IPS-NIHi7 (cell line): ENCODE data around the gene OGFR.

ENCODE experiments used
- DNase-seq: peaks from one replicate; pipeline ENCODE4 v3.0.0; 2012; ENCODE audit warnings: mixed read lengths; ENCODE audit errors: extremely low spot score

The OGFR gene

DNA sequence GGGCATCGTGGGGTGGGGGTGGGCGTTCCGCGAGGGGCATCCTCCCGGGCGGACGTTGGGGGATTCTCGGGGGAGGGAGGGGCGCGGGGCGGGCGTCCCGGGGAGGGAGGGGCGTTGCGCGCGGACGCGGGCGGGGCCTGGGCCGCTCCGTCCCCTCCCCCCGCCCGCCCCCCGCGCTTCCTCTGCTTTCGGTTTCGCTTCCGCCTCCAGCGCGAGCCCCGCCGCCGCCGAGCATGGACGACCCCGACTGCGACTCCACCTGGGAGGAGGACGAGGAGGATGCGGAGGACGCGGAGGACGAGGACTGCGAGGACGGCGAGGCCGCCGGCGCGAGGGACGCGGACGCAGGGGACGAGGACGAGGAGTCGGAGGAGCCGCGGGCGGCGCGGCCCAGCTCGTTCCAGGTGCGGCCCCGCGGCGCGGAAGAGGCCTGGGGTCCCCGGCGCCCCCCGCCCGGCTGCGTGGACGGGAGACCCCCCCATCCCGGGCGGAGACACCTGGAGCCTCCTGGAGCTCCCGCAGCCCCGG, at the start of gene OGFR:
Gene OGFR (plus strand): TSS at position 209 of the 528 bp plus-strand sequence. CDS start 25 bp downstream, at position 234.
- DNase-seq = peak; percentile 74

- DNase-seq = no peak
Observed at GRCh38 chr20:62754991-62755356, 49.7 kb upstream of the OGFR start.

GRCh38 chr20:62755817-62756724, 48.6 kb upstream of the OGFR start:
- no peak for DNase-seq

- no peak for DNase-seq
Observed at GRCh38 chr20:62758226-62758912, 46.3 kb upstream of the OGFR start.

- DNase-seq = no peak
Observed at GRCh38 chr20:62759981-62760431, 44.6 kb upstream of the OGFR start.

DNA sequence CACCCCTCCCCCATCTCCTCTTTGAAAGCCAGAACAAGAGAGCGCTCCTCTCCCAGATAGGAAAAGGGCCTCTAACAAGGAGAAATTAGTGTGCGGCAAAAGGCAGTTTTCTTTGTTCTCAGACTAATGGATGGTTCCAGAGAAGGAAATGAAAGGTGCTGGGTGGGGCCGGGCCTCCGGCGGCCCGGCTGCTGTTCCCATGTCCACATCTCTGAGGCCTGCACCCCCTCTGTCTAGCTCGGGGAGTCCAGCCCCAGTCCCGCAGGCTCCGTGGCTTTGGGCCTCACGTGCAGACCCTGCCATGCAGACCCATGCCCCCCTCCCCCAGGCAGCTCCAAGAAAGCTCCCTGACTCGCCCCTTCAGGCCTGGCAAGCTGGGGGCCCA, 44.2 kb upstream of the OGFR start:
- no peak for DNase-seq

- no peak for DNase-seq
Observed at GRCh38 chr20:62760856-62761758, 43.5 kb upstream of the OGFR start.

DNA sequence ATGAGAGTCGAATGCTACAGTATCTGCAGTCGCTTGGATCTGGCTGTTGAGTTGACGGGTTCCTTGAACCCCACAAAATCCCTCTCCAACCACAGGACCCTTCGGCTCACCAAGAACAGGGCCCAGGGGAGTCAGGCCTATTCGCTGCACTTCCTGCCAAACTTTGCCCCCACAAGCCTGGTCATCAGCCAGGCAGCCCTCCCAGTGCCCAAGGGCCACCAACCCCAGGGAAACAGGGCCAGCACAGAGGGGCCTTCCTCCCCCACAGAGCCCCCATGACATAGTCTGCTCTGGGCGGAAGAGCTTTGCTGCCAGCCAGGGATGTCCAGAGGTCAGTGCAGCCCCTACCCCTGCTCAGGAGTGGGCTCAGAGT, 42.9 kb upstream of the OGFR start:
- no peak for DNase-seq

DNA sequence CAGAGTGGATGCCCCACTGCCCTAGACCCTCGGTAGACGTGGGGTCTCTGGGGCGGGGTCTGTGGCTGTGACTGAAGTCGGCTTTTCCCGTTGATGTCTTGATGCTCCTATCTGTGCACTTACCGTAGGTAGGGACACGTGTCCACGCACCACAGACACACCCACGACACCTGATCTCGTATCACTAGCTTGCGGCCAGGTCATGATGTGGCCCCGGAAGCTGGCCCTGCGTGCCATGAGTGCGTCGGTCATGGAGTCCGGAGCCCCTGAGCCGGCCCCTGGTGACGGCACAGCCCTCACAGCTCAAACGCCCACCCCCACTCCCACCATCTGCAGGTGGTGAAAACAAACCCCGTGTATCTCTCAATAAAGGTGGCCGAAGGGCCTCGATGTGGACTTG, 42.3 kb upstream of the OGFR start:
- no peak for DNase-seq

GRCh38 chr20:62762801-62763368, 41.8 kb upstream of the OGFR start:
- DNase-seq = no peak

- DNase-seq = no peak
Observed at GRCh38 chr20:62763404-62763803, 41.2 kb upstream of the OGFR start.

DNA sequence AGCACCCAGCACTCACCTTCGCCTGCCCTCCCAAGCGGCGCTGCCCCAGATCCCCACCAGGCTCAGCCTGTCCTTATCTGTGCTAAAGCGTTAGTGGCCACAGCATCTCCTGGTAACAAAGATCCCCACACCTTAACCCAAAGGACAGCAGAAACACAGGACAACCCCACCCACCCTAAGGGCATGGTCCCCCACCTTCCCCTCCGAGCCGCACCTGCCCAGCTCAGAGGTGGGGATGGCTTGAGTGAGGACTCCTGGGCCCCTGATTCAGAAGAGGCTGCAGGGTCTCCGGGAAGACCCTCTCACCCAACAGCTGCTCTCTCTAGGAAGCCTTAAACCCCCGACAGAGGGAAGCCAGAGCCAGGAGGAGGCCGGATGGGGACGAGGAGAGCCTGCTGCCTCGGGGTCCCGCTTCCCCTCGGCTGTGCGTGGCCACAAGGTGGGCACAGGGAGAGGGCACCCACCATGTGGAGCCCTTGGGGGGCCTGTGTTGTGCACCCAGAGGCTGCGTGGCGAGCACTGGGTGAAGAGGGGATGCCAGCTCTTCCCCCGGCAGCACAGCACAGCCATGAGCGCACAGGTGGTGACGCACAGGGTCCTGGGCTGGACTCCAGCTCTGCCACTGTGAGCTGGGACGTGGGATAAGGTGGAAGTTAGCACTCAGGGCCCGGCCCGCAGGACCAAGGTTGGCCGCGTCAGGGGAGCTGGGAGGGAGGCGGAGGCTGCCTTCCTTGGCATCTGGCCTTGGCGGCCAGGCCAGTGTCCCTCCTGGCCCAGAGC, 40.3 kb upstream of the OGFR start:
- DNase-seq = no peak

DNA sequence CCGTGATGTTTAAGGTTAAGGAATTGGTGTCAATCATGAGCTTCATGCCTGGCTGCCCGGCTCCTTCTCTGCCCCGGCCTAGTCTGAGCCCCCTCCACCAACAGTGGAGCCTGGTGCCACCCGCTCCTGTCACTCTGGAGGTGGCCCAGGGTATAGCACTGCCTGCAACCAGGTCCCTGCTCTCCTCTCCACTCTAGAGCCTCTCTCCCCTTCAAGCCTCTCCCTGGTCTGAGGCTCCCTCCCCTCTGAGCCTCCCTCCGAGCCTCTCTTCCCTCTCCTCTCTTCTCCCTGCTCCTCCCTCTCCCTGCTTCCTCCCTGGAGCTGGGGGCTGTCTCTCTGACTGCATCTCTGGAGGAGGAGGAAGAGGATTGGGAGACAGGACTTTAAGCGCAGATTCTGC, 39.6 kb upstream of the OGFR start:
- no peak for DNase-seq

DNA sequence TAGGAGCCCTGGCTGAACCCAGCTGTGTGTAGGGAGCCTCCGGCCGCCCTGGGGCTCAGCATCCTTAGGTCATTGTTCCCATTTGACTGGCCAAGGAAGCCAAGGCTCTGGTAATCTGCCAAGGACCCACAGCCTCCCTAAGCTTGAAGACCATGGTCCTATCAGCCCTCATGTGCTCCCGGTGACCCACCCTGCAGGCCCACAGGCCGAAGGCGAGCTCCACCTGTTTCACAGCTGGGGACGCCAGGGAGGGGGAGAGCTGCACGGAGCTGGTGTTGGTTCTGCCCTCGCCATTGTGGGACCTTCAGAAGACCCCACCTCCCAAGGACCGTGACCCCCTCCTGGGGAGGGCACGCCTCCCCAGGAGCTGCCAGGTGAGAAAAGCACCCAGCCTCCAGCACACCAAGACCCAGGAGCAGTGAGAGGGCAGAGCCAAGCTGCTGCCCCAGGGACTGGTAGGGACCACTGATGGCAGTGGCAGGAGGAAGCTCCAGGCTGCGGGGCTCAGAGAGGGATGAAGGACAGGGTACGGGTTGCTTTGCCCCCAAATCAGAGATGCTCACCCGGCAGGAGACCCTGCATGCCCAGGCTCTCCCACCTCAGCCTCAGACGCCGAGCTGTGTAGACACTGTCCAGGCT, 39.1 kb upstream of the OGFR start:
- DNase-seq = no peak

DNA sequence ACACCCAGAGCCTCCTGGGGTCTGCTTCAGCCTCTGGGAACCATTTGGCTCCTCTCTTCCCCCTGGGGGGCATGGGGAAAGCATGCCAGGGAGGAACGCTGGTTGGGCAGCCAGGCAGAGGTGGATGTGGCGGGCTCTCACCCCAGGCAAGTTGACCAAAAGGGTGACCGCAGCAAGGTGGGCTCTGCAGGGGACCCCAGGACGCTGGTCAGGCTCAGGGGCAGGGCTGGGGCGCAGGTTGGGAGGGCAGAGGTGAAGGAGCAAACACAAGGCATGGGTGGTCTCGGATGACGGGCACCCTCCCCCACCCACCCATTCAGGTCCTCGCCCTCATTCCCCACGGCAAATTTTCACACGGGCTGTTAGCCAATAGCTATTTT, 38.6 kb upstream of the OGFR start:
- no peak for DNase-seq

DNA sequence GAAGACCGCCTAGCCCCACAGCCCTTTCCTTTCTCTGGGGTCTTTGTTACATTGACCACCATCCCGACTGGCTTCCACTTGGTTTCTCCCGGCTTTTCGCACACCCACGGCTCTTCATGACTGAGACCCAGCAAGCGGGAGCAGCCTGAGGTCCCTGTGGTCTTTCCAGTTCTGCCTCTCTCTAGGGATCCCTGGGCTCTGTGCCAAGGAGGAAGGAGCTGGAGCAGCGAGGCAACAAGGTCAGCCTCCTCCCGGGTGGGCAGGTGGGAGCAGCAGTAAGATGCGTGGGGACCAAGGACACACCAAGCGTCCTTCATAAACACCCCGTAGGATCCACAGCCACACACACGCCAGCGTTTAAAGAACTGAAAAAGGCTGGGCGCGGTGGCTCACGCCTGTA, 37.9 kb upstream of the OGFR start:
- no peak for DNase-seq

DNA sequence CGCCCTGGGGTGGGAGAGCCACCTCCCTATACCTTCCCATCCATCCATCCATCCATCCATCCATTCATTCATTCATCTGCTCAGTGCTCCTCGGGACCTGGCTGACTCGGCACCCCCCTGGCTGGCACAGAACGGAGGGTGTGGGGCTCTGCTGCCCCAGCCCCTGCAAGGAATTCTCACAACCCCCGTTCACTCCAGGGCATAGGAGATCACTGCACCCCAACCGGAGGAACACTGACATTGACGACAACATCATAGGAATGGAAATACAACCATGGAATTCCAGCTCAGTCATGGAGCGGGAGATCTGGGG, 36.4 kb upstream of the OGFR start:
- no peak for DNase-seq

DNA sequence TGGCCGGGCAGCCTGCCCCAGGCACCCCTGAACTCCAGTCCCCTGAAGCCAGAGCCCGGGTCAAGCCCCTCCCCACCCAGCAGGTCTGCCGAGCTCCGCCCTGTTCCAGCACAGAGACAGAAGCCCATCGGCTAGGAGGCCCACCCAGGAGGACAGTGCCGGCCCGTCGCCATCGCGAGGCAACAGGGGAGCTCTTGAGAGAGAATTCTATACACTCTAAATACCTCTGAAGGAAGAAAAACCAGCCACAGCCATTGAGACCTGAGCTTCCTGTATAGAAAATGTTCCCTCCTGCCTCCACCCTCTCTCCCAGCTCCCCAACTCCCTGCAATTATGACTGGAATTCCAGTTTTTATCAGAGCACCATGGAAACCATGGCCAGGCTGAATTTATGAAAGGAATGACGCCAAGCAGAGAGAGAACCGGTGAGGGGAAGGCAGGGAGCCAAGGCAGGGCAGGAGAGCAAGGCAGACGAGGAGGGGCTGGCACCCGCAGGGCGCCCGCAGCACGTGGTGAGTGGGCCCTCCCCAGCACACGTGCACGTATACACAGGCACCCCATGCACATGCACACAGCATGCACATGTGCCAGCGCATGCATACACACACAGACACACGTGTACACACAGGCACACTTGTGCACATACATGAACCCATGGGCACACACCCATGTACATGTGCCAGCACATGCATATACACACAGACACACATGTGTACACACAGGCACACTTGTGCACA, 35.9 kb upstream of the OGFR start:
- DNase-seq = no peak

GRCh38 chr20:62769346-62770071, 35.1 kb upstream of the OGFR start:
- no peak for DNase-seq
